ENCODE measurements around the gene GRK7.

Gene GRK7

GRCh38 chr3:141725036-141725435 lies 38.2 kb upstream of the GRK7 start:
- no peak for TF ChIP-seq CTCF (IDR thresholded peaks at IDR 0.05; ENCODE audit: low read length, missing control alignments)
- DNase-seq (ENCODE audit: low read depth) = no peak

GRCh38 chr3:141726483-141726882 lies 36.7 kb upstream of the GRK7 start:
- no peak for TF ChIP-seq CTCF (IDR thresholded peaks at IDR 0.05; ENCODE audit: low read length, missing control alignments)
- H3K4me3 ChIP-seq (replicated peaks; ENCODE audit: low read depth, low read length) = no peak overlapping the region
- no peak for DNase-seq (ENCODE audit: low read depth)

More at GRCh38 chr3:141725036-141725435, 38.2 kb upstream of the GRK7 start:
- H3K4me3 ChIP-seq (replicated peaks; ENCODE audit: low read depth, low read length) = no peak overlapping the region

- DNase-seq (ENCODE audit: low read depth) = no peak
- H3K4me3 ChIP-seq (replicated peaks; ENCODE audit: low read depth, low read length) = no peak overlapping the region
- TF ChIP-seq CTCF (IDR thresholded peaks at IDR 0.05; ENCODE audit: low read length, missing control alignments) = no peak
Measured at GRCh38 chr3:141728355-141728892, 34.8 kb upstream of the GRK7 start.

GRCh38 chr3:141729240-141729639 lies 34.0 kb upstream of the GRK7 start:
- TF ChIP-seq CTCF (IDR thresholded peaks at IDR 0.05; ENCODE audit: low read length, missing control alignments) = no peak
- H3K4me3 ChIP-seq (replicated peaks; ENCODE audit: low read depth, low read length) = no peak overlapping the region
- no peak for DNase-seq (ENCODE audit: low read depth)

GRCh38 chr3:141735176-141735575 lies 28.0 kb upstream of the GRK7 start:
- H3K4me3 ChIP-seq (replicated peaks; ENCODE audit: low read depth, low read length) = no peak overlapping the region
- TF ChIP-seq CTCF (IDR thresholded peaks at IDR 0.05; ENCODE audit: low read length, missing control alignments) = no peak
- DNase-seq (ENCODE audit: low read depth) = no peak

- TF ChIP-seq CTCF (IDR thresholded peaks at IDR 0.05; ENCODE audit: low read length, missing control alignments) = no peak
- DNase-seq (ENCODE audit: low read depth) = no peak
- H3K4me3 ChIP-seq (replicated peaks; ENCODE audit: low read depth, low read length) = no peak overlapping the region
Measured at GRCh38 chr3:141735770-141736465, 27.3 kb upstream of the GRK7 start.

- no peak for DNase-seq (ENCODE audit: low read depth)
- no peak overlapping the region for H3K4me3 ChIP-seq (replicated peaks; ENCODE audit: low read depth, low read length)
- TF ChIP-seq CTCF (IDR thresholded peaks at IDR 0.05; ENCODE audit: low read length, missing control alignments) = no peak
Measured at GRCh38 chr3:141737093-141737492, 26.1 kb upstream of the GRK7 start.

All from fibroblast of pulmonary artery (primary cell).